CD14-positive monocyte (primary cell): ENCODE results near the gene CACNA1E. TPM values are rescaled to one million over a fixed set of nuclear protein-coding genes. Genes with fewer than 3 reads are reported as not detected.
"Not testable (repeated sequence)": the region's sequence is repeated elsewhere in the genome, so short reads cannot be mapped to it uniquely, and the experiment has no call there.

ENCODE experiments used
- DNase-seq, 3 donors: peaks; one replicate each; pipeline ENCODE4 v3.0.0-alpha.2; 2011 to 2022
- H2AFZ ChIP-seq: 2 replicates; pipeline ENCODE4 v1.6.0; 2012; ENCODE audit warnings: mild to moderate bottlenecking, low read depth, low read length, inconsistent platforms; ENCODE audit not compliant: insufficient read depth, poor library complexity, severe bottlenecking
- H3K27ac ChIP-seq, 2 donors: 1 replicate in 1 of 2; 2 replicates in 1 of 2; pipeline ENCODE4 v1.5.1; 2012 to 2013; ENCODE audit warnings: low read length in 2 of 2, control low read depth in 1 of 2, inconsistent platforms in 1 of 2, low read depth in 1 of 2, mild to moderate bottlenecking in 1 of 2
- H3K27me3 ChIP-seq, 2 donors: one replicate each; pipeline versions ENCODE4 v1.6.0 to v1.6.1; 2011 to 2013; ENCODE audit warnings: low read length in 2 of 2; ENCODE audit not compliant: control insufficient read depth in 2 of 2, insufficient read depth in 2 of 2
- H3K36me3 ChIP-seq, 2 donors: replicated peaks in 1 of 2; 1 replicate in 1 of 2; 2 replicates in 1 of 2; pipeline versions ENCODE4 v1.5.1 to v1.6.1; 2012 to 2013; ENCODE audit warnings: low read length in 2 of 2, control low read depth in 1 of 2, inconsistent platforms in 1 of 2, mild to moderate bottlenecking in 1 of 2; ENCODE audit not compliant: insufficient read depth in 2 of 2, control insufficient read depth in 1 of 2
- H3K4me1 ChIP-seq, 2 donors: 1 replicate in 1 of 2; 2 replicates in 1 of 2; pipeline versions ENCODE4 v1.5.1 to v1.6.1; 2012 to 2013; ENCODE audit warnings: low read length in 2 of 2, control low read depth in 1 of 2, inconsistent platforms in 1 of 2, mild to moderate bottlenecking in 1 of 2, moderate library complexity in 1 of 2; ENCODE audit not compliant: insufficient read depth in 2 of 2, control insufficient read depth in 1 of 2
- H3K4me2 ChIP-seq: replicated peaks from 2 replicates; pipeline ENCODE3; 2012; ENCODE audit warnings: low read length, moderate library complexity, mild to moderate bottlenecking; ENCODE audit not compliant: poor library complexity, severe bottlenecking; ENCODE audit errors: extremely low read depth
- H3K4me3 ChIP-seq, 3 experiments: fragments of 200-600 bp in 1 of 3; sonication (generic) in 1 of 3; replicated peaks in 1 of 3; 1 replicate in 2 of 3; 2 replicates in 1 of 3; pipeline ENCODE4 v1.5.1; 2011 to 2013; ENCODE audit warnings: low read length in 3 of 3, mild to moderate bottlenecking in 3 of 3, control low read depth in 2 of 3, low read depth in 2 of 3, inconsistent platforms in 1 of 3, moderate library complexity in 1 of 3
- H3K79me2 ChIP-seq: 2 replicates; pipeline ENCODE4 v1.6.0; 2012; ENCODE audit warnings: mild to moderate bottlenecking, control low read depth, inconsistent platforms, low read length, moderate library complexity; ENCODE audit not compliant: insufficient read depth
- H3K9ac ChIP-seq: 2 replicates; pipeline ENCODE4 v1.6.0; 2017; ENCODE audit warnings: low read length, mild to moderate bottlenecking; ENCODE audit not compliant: insufficient read depth, poor library complexity, severe bottlenecking
- H3K9me3 ChIP-seq, 2 donors: replicated peaks in 1 of 2; 1 replicate in 1 of 2; 2 replicates in 1 of 2; pipeline versions ENCODE4 v1.5.1 to v1.6.1; 2012 to 2013; ENCODE audit warnings: low read length in 2 of 2, control low read depth in 1 of 2; ENCODE audit not compliant: control insufficient read depth in 1 of 2, insufficient read depth in 1 of 2
- H4K20me1 ChIP-seq: 2 replicates; pipeline ENCODE4 v1.6.0; 2012; ENCODE audit warnings: mild to moderate bottlenecking, low read length, control low read depth, moderate library complexity; ENCODE audit not compliant: insufficient read depth
- H3K27ac Mint-ChIP-seq, 7 donors: one replicate each; pipeline ENCODE4 v1.8.0; 2020; ENCODE audit warnings: mild to moderate bottlenecking in 7 of 7, mixed read lengths in 7 of 7, moderate library complexity in 6 of 7, inconsistent platforms in 2 of 7
- H3K27me3 Mint-ChIP-seq, 3 donors: one replicate each; pipeline ENCODE4 v1.8.0; 2021 to 2022; ENCODE audit warnings: low read depth in 3 of 3, mild to moderate bottlenecking in 3 of 3, mixed read lengths in 3 of 3, moderate library complexity in 3 of 3, inconsistent platforms in 1 of 3
- H3K36me3 Mint-ChIP-seq, 2 donors: one replicate each; pipeline ENCODE4 v1.8.0; 2020; ENCODE audit warnings: mixed read lengths in 2 of 2, inconsistent platforms in 1 of 2, mild to moderate bottlenecking in 1 of 2
- H3K4me1 Mint-ChIP-seq: one replicate; pipeline ENCODE4 v1.8.0; 2020; ENCODE audit warnings: mild to moderate bottlenecking, mixed read lengths
- H3K4me3 Mint-ChIP-seq, 2 donors: one replicate each; pipeline ENCODE4 v1.8.0; 2020; ENCODE audit warnings: mild to moderate bottlenecking in 2 of 2, mixed read lengths in 2 of 2, moderate library complexity in 1 of 2
- H3K9me3 Mint-ChIP-seq, 7 donors: one replicate each; pipeline ENCODE4 v1.8.0; 2020 to 2022; ENCODE audit warnings: mixed read lengths in 7 of 7, mild to moderate bottlenecking in 6 of 7, moderate library complexity in 6 of 7, inconsistent platforms in 2 of 7
- WGBS: methylation state at CpG from one replicate; pipeline ENCODE4 v1.1.5; 2013; ENCODE audit warnings: missing lambda C conversion rate; ENCODE audit not compliant: insufficient coverage; 5-methylcytosine and 5-hydroxymethylcytosine counted together
- intact Hi-C, 2 donors: fragments of 100-400 bp; cut with micrococcal nuclease; formaldehyde crosslinking; loops; one replicate each; pipeline versions ENCODE4 v1.15.0 to v1.15.1; 2023
- polyA plus RNA-seq, 3 donors: library from polyadenylated mRNA; depleted of rRNA in 1 of 3; unstranded in 2 of 3; stranded (reverse) in 1 of 3; fragments of 300-500 nt in 2 of 3; fragments of >200 nt in 1 of 3; fragmentation: Illumina TruSeq in 2 of 3; gene quantifications; 1 replicate in 2 of 3; 2 replicates in 1 of 3; pipeline ENCODE4 v1.2.3, GENCODE V29; 2012 to 2021
- TF ChIP-seq, protein P1 (sequence below): fragments of 200-600 bp; IDR thresholded peaks from one replicate; pipeline ENCODE4 v1.8.0; 2022; ENCODE audit warnings: antibody characterized with exemption, mild to moderate bottlenecking

CACNA1E gene
- polyA plus RNA-seq, 3 donors, result 0.04 TPM; not detected in 2

DNA sequence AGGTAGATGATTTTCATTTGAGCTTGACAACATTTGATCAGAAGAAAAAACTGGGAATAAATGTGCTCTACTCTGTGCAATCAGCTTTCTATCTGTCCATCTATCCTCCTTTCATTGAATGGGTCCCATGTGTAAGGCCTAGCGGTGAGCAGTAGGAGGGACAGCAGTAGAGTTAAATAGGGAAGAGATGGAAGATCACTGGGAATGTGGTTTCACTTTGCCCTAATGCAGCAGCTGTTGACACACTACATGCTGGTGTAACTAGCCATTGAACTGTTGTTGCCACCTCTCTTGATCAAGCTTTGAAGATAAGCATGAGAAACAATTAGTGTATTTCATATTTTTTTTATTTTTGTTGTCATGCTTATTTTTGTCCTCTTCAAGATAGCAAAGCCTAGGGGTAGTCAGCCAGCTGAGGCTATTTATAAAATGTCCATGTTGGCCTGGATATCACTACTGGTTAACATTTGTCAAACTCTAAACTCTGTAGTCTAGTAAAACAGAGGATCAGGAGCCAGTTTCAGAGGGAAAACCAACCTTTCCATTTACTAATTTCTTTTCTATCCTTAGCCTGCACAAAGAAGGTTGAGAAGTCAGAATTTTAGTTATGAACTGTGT, 41.9 kb downstream of the CACNA1E start:
- intact Hi-C loops, result no loop called here
- H3K27ac Mint-ChIP-seq, result no peak overlapping the region
- H3K79me2 ChIP-seq, result no peaks in the 10 kb centered on the region
- H3K9ac ChIP-seq, result no peak overlapping the region
- H2AFZ ChIP-seq, result no peak overlapping the region
- peaks cover under 1 to 4% of the 10 kb centered on the region in 2 donors for H3K27me3 ChIP-seq
- no peak overlapping the region for H3K4me2 ChIP-seq
- H3K36me3 ChIP-seq, result no peaks in the 10 kb centered on the region
- H3K4me1 Mint-ChIP-seq, result no peaks in the 10 kb centered on the region
- H3K27me3 Mint-ChIP-seq, result peaks cover 9 to 11% (median 10%) of the 10 kb centered on the region in 3 donors
- no peak for DNase-seq
- peaks cover 8 to 16% of the 10 kb centered on the region in 2 donors for H3K9me3 ChIP-seq
- no peaks in the 10 kb centered on the region for H4K20me1 ChIP-seq
- H3K4me1 ChIP-seq, result no peaks in the 10 kb centered on the region
- peaks cover 13 to 25% (median 16%) of the 10 kb centered on the region in 7 donors for H3K9me3 Mint-ChIP-seq
- H3K36me3 Mint-ChIP-seq, result no peaks in the 10 kb centered on the region
- H3K27ac ChIP-seq, result no peak overlapping the region
- H3K4me3 Mint-ChIP-seq, result no peak overlapping the region
- no peak overlapping the region for H3K4me3 ChIP-seq
- 100% methylated on average over 1 of the region's 1 CpG for whole genome bisulfite sequencing
- TF ChIP-seq, protein P1, sequence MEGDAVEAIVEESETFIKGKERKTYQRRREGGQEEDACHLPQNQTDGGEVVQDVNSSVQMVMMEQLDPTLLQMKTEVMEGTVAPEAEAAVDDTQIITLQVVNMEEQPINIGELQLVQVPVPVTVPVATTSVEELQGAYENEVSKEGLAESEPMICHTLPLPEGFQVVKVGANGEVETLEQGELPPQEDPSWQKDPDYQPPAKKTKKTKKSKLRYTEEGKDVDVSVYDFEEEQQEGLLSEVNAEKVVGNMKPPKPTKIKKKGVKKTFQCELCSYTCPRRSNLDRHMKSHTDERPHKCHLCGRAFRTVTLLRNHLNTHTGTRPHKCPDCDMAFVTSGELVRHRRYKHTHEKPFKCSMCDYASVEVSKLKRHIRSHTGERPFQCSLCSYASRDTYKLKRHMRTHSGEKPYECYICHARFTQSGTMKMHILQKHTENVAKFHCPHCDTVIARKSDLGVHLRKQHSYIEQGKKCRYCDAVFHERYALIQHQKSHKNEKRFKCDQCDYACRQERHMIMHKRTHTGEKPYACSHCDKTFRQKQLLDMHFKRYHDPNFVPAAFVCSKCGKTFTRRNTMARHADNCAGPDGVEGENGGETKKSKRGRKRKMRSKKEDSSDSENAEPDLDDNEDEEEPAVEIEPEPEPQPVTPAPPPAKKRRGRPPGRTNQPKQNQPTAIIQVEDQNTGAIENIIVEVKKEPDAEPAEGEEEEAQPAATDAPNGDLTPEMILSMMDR, result no peak

DNA sequence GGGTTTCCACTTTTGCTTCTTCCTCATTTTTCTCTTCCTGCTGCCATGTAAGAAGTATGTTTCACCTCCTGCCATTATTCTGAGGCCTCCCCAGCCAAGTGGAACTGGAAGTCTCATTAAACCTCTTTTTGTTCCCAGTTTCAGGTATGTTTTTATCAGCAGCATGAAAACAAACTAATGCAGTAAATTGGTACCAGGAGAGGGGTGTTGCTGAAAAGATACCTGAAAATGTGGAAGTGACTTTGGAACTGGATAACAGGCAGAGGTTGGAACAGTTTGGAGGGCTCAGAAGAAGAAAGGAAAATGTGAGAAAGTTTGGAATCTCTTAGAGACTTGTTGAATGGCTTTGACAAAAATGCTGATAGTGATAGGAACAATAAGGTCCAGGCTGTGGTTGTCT, 44.9 kb downstream of the CACNA1E start:
- H3K4me1 ChIP-seq, H2AFZ ChIP-seq, intact Hi-C loops, H3K9ac ChIP-seq, H3K27me3 ChIP-seq, H3K4me1 Mint-ChIP-seq, H3K79me2 ChIP-seq, H3K36me3 ChIP-seq, H4K20me1 ChIP-seq, H3K4me3 Mint-ChIP-seq, H3K27ac ChIP-seq, H3K4me2 ChIP-seq, H3K27ac Mint-ChIP-seq, H3K4me3 ChIP-seq, DNase-seq, H3K36me3 Mint-ChIP-seq: not testable (repeated sequence)
- Mint-ChIP-seq H3K9me3 (peaks cover 14 to 25% (median 19%) of the 10 kb centered on the region in 7 donors), H3K27me3 (peaks cover 0 to 11% (median 9%) of the 10 kb centered on the region in 3 donors)
- peaks cover 8 to 16% of the 10 kb centered on the region in 2 donors for H3K9me3 ChIP-seq
